ENCODE data around the gene WASF2.
"Not testable (repeated sequence)": the region's sequence is repeated elsewhere in the genome, so short reads cannot be mapped to it uniquely, and the experiment has no call there.

WASF2 gene

DNA sequence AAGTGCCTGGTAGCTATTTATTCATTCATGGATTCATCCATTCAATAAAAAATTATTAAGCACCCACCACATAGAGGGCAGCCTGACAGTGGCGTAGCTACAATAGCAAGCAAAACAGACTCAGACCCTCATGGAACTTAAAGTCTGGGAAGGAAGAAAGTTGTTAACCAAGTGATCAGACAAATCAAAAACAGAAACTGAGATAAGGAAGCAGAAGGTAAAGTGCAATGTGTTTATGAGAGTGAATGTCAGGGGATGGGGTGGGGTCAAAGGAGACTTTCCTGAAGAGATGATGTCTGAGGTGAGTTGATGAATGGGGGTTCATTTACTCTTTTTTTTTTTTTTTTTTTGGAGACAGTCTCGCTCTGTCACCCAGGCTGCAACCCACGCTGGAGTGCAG lies 2.8 kb upstream of the WASF2 start:
- no peak for DNase-seq

DNA sequence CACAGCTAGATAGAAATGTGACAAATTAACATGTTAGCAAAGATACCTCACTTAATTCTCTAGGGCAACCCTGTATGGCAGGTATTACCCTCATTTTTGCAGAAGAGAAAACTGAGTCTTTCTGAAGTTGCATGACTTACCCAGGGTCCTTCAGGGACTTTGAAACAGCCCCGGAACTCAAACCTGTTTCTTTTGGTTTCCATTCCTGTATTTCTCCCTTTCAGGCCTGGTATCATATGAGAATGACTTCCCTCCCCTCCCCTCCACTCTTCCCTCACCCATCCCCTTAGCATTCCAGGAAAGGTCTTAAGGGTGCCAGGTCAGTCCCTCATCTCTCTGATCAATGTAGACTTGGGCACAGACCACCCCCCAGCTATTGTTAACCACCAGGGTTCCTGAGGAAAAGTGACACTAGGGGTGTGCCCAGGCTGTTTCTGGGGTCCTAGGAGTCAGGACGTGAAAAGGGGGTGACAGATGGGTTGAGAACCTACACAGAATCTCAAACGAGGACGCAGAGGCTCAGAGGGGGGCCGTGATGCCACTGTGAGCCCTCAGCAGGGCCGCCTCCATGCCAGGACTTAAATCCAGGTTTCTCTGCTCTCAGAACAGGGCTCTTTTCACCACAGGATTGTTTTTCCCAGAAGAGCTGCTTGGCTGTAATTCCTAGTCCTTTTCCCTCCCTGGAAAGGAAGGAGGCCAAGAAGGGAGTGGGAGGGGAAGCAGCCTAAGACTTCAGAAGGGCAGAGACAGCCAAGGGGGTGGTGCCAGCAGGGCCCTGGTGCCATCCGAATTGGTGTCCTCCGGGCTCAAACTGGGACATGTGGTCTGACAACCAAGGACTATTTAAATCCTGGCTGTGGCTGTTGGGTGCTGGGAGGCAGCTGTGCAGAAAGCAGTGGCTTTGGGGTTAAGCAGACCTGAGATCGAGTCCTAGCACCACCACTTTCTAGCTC lies 2.1 kb upstream of the WASF2 start:
- DNase-seq = no peak

DNA sequence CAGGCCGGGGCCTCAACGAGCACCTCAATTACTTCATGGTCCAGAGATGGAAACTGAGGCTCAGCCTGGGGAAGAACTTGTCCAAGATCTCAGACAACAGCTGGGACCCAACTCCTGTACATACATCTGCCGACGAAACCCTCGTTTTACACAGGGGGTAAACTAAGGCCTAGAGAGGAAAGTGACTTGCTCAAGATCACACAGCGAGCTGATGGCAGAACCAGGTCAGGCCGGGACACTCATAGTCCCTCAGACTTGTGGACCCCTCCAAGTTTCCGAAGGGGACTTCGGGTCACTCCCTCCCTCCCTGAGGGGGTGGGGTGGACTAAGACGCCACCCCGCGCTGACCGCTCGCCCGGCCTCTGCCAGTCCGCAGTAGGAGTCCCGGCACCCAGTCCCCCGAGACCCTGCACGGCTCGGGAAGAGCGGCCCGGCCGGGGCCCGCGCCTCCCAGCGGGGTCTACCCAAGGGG lies 430 bp downstream of the WASF2 start:
- DNase-seq = peak; percentile 12

DNA sequence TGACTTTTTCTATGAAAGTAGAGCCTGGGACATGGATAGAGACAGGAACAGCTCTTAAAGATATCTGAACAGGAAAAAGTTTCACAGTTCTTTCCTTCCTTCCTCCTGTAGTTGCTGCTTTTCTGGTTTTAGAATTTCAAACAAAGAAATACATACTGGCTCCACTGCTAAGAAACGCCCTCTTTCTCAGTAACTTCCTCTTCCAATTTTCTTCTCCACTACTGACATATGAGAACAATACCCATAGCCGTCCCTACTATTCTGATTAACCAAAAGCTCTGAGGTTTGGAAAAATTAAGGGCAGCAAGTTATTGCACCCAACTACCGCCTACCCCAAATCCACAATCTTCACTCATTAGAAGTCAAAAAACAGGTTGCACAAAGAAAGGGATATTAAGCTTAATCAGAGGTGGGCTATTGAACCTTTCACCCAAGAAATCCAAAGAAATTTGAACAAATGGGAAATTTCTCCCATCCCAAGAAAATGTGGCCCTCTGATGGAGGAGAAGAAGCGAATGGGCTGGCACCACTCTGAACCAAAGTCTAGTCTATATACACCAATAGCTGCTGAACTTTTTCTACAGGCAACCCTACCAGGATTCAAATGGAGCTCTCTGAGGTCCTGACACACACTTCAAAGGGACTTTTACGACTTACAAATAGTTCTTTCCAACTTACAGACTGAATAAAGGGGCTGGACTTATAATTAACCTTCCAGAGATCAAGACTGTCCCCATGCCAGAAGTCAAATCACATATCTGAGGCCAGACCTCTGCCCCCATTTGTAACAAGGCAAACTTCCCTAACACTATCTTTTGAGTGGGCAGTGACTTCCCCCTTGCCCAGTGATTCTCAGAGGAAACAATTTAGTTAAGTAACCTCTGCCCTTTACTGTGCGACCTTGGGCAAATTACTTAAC lies 1.7 kb downstream of the WASF2 start:
- DNase-seq = no peak

DNA sequence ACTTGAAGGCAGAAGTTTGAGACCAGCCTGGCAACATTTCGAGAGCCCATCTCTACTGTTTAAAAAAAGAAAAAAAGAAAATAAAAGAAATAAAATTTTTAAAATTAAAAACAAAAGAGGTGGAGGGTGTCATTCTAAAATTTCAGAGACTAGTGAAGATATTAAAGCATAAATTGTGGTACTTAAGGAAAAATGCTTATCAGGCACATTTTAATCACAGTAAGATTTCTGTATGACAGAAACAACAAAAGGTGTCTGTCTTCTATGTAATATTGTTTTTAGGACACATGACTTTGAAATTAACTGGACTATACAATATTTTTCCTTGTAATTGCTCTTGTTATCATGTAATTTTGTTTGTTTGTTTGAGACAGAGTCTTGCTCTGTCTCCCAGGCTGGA lies 4.6 kb downstream of the WASF2 start:
- DNase-seq = no peak

DNA sequence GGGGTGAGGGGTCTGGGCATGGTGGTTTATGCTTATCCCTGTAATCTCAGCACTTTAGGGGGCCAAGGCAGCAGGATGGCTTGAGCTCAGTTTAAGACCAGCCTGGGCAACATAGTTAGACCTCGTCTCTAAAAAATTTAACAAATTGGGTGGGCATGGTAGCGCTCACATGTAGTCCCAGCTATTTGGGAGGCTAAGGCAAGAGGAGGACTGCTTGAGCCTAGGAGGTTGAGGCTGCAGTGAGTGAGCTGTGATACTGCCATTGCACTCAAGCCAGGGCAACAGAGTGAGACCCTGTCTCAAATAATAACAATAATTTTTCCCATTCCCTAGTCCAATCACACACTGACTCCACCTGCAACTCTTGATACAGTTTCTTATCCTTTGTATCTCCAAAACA lies 6.3 kb downstream of the WASF2 start:
- DNase-seq = no peak

DNA sequence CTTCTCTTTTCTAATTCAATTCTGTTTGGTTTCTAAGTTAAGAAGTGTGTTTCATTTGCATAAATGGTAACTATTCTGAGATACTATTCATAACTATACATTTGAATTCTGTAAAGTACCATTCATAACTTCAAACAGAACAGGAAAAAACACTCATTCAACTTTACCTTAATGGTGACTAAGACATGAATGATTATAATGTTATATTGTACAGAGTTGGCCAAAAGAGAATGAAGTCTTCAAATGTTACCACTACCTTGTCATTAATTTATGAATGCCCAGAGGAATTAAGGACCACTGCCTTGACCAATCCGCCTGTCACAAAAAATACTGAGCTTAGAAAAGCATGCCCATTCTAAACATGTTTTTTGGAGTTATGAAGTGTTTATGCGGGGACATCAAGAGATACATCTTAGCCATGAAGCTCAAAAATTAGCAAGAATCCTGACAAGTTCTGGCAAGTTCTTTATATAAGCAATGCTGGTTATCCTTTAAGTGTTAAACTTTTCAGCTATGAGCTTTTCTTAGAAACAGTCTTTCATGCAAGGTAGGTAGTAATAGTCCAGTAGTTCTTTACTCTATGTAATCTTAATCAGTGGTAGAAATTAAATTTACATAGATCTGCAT lies 7.9 kb downstream of the WASF2 start:
- no peak for DNase-seq

DNA sequence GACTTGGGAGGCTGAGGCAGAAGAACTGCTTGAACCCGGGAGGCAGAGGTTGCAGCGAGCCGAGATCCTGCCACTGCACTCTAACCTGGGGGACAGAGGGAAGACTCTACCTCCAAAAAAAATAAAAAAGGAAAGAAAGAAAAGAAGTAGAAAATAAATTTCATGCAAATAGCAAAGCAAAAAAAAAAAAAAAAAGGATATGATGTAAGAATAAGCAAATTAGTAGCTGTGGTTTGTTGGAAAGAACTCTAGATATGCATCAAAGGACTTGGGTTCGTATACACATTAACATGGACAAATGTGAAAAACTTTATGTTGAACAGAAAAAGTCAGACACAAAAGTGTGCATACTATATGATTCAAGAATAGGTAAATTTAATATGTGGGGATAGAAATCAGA lies 11.9 kb downstream of the WASF2 start:
- DNase-seq = no peak

DNA sequence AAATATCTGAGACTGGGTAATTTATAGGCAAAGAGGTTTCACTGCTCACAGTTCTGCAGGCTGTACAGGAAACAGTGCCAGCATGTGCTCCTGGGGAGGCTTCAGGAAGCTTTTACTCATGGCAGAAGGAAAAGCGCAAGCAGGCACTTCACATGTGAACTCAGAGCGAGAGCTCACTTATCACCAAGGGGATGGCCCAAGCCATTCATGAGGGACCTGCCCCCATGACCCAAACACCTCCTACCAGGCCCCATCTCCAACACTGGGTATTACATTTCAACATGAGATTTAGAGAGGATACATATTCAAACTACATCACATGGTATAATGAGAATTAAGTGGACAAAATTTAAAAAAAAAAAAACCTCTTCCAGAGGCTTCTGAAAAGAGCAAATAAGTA lies 13.7 kb downstream of the WASF2 start:
- no peak for DNase-seq

DNA sequence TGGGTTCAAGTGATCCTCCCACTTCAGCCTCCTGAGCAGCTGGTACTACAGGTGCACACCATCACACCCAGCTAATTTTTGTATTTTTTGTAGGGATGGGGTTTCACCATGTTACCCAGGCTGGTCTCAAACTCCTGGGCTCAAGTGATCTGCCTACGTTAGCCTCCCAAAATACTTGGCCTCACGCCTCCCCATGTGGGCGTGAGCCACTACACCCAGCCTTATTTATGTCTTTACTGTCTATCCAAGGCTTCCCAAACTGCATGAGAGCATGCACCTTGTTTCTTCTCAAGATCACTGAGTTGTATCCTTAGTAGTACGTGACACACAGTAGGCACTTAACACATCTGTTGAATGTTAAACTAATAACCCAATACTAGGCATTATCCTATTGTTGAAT lies 14.2 kb downstream of the WASF2 start:
- DNase-seq = no peak

DNA sequence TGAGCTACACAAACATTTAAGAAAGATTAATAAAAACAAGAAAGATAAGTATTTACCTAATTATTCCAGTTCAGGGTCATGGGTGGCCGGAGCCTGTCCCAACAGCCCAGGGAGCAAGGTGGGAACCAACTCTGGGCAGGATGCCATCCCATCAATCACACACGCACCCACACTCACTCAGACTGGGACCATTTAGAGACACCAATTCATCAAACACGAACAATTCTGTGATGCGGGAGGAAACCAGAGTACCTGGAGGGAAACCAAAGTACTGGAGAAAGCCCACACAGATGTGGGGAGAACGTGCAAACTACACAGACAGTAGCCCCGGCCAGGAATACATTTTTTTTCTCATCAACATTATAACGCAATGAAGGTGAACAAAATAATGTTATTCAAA lies 16.2 kb downstream of the WASF2 start:
- no peak for DNase-seq

DNA sequence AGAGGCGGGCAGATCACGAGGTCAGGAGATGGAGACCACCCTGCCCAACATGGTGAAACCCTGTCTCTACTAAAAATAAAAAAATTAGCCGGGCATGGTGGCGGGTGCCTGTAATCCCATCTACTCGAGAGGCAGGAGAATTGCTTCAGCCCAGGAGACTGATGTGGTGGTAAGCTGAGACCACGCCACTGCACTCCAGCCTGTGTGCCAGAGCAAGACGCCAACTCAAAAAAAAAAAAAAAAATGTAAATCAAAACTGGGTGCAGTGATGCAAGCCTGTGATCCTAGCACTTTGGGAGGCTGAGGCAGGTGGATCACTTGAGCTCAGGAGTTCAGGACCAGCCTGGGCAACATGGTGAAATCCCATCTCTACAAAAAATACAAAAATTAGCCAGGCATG lies 17.9 kb downstream of the WASF2 start:
- not testable (repeated sequence) for DNase-seq

DNA sequence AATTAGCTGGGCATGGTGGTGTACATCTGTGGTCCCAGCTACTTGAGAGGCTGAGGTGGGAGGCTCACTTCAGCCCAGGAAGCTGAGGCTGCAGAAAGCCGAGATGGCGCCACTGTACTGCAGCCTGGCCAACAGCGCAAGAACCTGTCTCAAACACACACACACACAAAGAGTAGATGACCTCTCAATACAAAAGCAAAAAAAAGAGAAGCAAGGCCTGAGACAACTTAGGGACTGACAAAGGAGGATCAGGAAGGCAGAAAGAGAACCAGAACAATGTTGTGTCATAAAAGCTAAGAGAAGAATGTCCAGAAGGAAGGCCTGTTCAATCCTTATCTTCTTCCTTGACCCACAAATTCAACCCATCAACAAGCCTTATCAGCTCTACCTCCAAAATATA lies 18.5 kb downstream of the WASF2 start:
- DNase-seq = no peak

DNA sequence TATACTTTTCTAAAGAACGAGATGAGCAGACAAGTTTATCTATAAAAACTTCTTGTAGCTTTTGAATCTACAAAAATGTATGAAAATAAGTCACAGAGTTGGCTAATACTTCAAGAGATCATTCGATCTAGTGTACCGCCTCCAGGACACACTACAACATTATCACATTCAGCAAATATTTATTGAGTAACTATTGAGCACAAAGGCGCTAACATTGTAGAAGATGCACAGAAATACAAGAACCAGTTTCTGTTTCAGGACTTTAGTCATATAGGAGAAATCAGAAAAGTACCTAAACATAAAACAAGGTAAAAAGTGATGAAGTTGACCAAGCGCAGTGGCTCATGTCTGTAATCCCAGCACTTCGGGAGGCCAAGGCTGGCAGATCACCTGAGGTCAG lies 20.6 kb downstream of the WASF2 start:
- DNase-seq = no peak

DNA sequence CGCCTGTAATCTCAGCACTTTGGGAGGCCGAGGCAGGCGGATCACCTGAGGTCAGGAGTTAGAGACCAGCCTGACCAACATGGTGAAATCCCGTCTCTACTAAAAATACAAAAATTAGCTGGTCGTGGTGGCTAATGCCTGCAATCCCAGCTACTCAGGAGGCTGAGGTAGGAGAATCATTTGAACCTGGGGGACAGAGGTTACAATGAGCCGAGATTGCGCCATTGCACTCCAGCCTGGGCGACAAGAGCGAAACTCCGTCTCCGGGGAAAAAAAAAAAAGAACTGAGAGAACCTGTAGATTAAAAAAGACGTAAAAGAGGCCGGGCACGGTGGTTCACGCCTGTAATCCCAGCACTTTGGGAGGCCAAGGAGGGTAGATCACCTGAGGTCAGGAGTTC lies 21.6 kb downstream of the WASF2 start:
- not testable (repeated sequence) for DNase-seq

DNA sequence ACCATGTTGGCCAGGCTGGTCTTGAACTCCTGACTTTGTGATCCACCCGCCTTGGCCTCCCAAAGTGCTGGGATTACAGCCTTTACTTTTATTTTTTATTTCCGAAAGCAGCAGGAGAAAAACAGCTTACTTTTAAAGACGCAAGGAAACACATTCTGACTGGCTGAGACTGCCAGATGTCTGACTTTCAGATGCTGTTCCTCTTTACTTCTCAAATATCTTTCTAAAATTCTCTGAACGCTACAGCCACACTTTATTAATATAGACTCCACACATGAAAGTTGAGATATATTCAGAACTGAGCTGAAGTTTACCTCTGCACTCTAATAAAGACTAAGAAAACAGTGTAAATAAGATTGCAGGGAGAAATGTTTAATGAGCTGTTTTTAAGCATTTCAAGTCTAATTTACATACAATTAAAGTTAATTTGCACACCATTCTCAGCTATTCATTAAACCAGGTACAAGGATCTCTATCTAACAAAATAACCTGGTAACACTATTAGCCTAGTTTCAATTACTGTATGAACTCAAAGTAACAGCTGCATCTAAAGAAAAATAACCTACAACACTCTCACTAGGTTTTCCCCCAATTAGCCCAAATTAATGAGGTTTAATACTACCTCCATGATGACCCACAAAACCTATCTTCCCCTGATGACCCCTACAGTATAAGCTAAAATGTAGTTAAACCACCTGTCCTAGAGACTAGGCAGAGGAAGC lies 24.9 kb downstream of the WASF2 start:
- no peak for DNase-seq

DNA sequence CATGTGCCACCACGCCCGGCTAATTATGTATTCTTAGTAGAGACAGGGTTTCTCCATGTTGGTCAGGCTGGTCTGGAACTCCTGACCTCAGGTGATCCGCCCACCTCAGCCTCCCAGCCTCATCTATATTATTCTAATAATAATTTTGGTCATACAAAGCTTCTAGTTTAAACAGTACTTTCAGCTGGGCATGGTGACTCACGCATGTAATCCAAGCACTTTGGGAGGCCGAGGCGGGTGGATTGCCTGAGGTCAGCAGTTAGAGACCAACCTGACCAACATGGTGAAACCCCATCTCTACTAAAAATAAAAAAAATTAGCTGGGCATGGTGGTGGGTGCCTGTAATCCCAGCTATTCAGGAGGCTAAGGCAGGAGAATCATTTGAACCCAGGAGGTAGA lies 26.1 kb downstream of the WASF2 start:
- not testable (repeated sequence) for DNase-seq

DNA sequence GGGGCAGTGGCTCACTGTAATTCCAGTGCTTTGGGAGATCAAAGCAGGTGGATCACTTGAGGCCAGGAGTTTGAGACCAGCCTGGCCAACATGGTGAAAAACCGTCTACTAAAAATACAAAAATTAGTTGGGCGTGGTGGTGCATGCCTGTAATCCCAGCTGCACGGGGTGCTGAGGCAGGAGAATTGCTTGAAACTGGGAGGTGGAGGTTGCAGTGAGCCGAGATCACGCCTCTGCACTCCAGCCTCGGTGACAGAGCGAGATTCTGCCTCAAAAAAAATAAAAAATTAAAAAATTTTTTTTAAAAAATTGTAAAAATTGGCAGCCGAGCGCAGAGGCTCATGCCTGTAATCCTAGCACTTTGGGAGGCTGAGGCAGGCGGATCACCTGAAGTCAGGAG lies 31.4 kb downstream of the WASF2 start:
- not testable (repeated sequence) for DNase-seq

DNA sequence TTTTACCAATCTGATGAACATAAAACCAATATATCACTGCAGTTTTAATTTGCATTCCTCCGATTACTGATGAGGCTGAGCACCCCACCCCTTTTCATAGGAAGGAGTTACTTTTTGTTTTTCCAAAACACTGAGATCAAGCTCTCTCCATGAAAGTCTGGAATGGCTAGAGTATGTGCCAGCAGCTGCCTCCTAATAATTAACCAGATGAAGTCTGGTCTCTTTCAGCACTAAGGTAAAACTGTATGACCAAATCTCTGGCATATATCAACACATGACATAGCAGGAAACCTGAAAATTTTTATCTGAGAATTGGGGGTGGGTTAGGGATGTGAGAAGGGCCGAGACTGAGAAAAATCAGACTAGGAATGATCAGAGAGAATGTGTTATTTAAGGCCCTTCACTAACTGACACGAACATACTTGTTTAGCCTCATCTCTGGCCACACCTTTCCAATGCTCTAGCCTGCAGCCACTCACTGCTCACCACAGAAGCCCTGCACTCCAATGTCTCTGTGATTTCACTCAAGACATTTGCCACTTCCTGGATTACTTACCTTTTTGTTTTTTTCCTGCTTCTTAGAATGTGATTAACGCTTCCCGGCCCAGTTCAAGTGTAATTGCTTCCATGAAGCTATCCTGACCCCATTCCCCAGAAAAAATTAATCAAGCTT lies 34.7 kb downstream of the WASF2 start:
- no peak for DNase-seq

DNA sequence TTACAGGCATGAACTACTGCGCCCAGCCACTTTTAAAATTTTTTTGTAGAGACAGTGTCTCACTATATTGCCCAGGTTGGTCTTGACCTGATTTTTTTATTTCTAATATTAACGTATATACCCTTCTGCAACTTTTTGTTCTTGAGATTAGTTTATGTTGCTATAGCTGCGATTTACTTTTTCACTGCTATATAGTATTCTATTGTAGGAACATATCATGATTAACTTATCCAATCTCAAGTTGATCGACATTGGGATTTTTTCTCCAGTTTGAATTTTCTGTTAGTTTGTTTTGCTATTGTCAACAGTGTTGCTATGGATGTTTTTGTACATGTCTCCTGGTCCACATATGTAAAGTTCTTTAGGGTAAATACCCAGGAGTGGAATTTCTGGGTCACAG lies 35.4 kb downstream of the WASF2 start:
- DNase-seq = no peak

DNA sequence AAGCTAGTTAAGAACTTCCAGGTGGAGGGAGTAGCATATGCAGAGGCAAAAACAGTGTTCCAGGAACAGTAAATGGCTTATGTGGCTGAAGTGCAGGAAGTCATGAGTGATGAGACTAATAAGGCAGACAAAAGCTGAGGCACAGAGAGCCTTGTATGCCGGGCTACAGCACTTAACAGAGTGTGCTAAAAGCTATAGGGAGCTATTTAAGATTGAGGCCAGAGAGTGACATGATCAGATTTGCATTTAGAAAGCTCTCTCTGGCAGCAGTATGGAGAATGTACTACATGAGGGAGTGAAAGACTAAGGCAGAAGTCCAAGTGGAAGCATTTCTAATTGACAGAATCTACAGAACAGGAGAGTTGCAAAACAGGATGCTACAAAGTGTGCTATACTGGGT lies 38.6 kb downstream of the WASF2 start:
- no peak for DNase-seq

DNA sequence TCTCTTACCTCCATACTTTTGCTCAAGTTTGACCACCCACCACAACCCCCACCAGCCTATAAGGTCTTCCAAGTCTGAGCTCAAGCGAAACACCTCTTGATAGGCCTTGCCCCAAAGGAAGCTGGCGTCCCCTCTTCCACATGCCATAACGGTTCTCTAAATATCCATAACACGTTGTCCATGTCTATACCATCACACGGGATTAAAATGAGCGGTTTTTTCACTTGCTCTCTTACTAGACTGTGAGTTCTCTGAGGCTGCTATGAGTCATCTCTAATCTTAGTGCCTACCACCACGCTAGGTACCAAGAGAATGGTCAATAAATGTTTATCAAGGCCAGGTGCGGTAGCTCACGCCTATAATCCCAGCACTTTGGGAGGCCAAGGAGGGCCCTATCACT lies 41.0 kb downstream of the WASF2 start:
- no peak for DNase-seq
